Measurements from ENCODE around the gene MRPS27. TPM values are rescaled to one million over a fixed set of nuclear protein-coding genes. Genes with fewer than 3 reads are reported as not detected.

Gene MRPS27
- total and polyA plus RNA-seq, 2 of the 4 experiments (the other 2 are of a cell fraction) = 46.9 to 90.5 TPM

GRCh38 chr5:72179028-72179815 is 140.8 kb downstream of the MRPS27 start:
- H3K18ac ChIP-seq (ENCODE audit: low read depth, low read length) = peak overlapping the region; percentile 70
- H3K14ac ChIP-seq (replicated peaks; ENCODE audit: low read depth, low read length) = peak overlapping the region; percentile 86
- DNase-seq (peak; percentile 91), ATAC-seq (ENCODE audit: low read depth) (peak; percentile 95)
- peak overlapping the region; percentile 94 for H2BK120ac ChIP-seq (ENCODE audit: low read depth, low read length)
- H4K20me1 ChIP-seq (ENCODE audit: insufficient read depth, low read length) = 0 out of 2 replicates have a peak, but pooled peaks cover 4% of the 10 kb centered on the region
- peaks cover 24% of the 10 kb centered on the region for H3K9me1 ChIP-seq (ENCODE audit: insufficient read depth, low read length)
- no peak overlapping the region for H3K4me3 ChIP-seq (ENCODE audit: insufficient read depth, low read depth, low read length)
- H2AFZ ChIP-seq (replicated peaks; ENCODE audit: low read length, poor library complexity) = peak overlapping the region; percentile 60
- peak overlapping the region; percentile 80 for H2BK5ac ChIP-seq (ENCODE audit: low read depth, low read length, poor library complexity, severe bottlenecking)
- H2AK5ac ChIP-seq (ENCODE audit: low read depth, low read length) = peak overlapping the region; percentile 94
- in situ Hi-C loops (cut with MboI; ENCODE audit: low sequenced_read_pairs) (no loop called here), dilution Hi-C loops (cut with HindIII; ENCODE audit: low sequenced_read_pairs, unreplicated experiment) (no loop called here), intact Hi-C loops (cut with micrococcal nuclease) (no loop called here)
- H3K4me1 ChIP-seq (ENCODE audit: control insufficient read depth, insufficient read depth, low read length) = peaks cover 18% of the 10 kb centered on the region
- peaks cover 45 to 85% of the 10 kb centered on the region in 2 experiments for H3K79me1 ChIP-seq (ENCODE audit: low read depth in 1 of 2, low read length in 2 of 2)
- POLR2A ChIA-PET (ENCODE audit: unreplicated experiment) = no interaction called here
- no TSS peak for BruUV-seq (replicated peaks)
- H3K9ac ChIP-seq (ENCODE audit: low read depth, low read length) = peak overlapping the region; percentile 57
- peak overlapping the region; percentile 92 for H3K27ac ChIP-seq (ENCODE audit: insufficient read depth, low read length)
- H3K27me3 ChIP-seq (ENCODE audit: control insufficient read depth, insufficient read depth, low read length) = no peaks in the 10 kb centered on the region
- H2BK20ac ChIP-seq (ENCODE audit: low read depth, low read length) = peak overlapping the region; percentile 88
- H4K91ac ChIP-seq (ENCODE audit: insufficient read depth, low read depth, low read length) = peak overlapping the region; percentile 95
- WGBS, 2 experiments (ENCODE audit: extremely low coverage in 2 of 2, insufficient read length in 1 of 2) = 20% methylated on average over 12 of the region's 29 CpGs; no CpG with 5 or more reads in 1 of the 2 experiments
- peak overlapping the region; percentile 78 for H3K4me2 ChIP-seq (ENCODE audit: low read depth, low read length)
- H2BK15ac ChIP-seq (ENCODE audit: low read depth, low read length) = peak overlapping the region; percentile 79; the same call in 2 of the 3 replicates
- peak overlapping the region; percentile 85 for H3K23ac ChIP-seq (ENCODE audit: low read depth, low read length)
- H3K4ac ChIP-seq (ENCODE audit: low read depth, low read length) = peak overlapping the region; percentile 96
- peak overlapping the region; percentile 84 for H2AK9ac ChIP-seq (replicated peaks; ENCODE audit: low read depth, low read length, poor library complexity)
- peak overlapping the region; percentile 76 for H4K5ac ChIP-seq (ENCODE audit: low read depth, low read length)
- CTCF ChIA-PET = no interaction called here
- H3K9me3 ChIP-seq (ENCODE audit: control insufficient read depth, insufficient read depth, low read length) = no peaks in the 10 kb centered on the region
- H4K8ac ChIP-seq (ENCODE audit: low read depth in 2 of 2, low read length in 2 of 2) = peak overlapping the region; percentile 54 to 85
- peak overlapping the region; percentile 90 for H3K56ac ChIP-seq (ENCODE audit: extremely low read depth, insufficient read depth, low read length)
- H3K36me3 ChIP-seq (ENCODE audit: control insufficient read depth, insufficient read depth, low read length) = peaks cover 22% of the 10 kb centered on the region
- TF ChIP-seq USF2 (IDR thresholded peaks at IDR 0.05; ENCODE audit: low read depth, low read length) (no peak), BHLHE40 (IDR thresholded peaks at IDR 0.05; ENCODE audit: low read depth, low read length) (peak; percentile 4; the same call in 1 of the 2 replicates), SMC3 (IDR thresholded peaks at IDR 0.05; ENCODE audit: low read depth, low read length) (0 out of 2 replicates have a peak, but pooled peaks have one; percentile 24), POLR2A (IDR thresholded peaks at IDR 0.05; ENCODE audit: low read depth, low read length) (no peak), CEBPB (IDR thresholded peaks at IDR 0.05; ENCODE audit: low read depth, low read length) (0 out of 2 replicates have a peak, but pooled peaks have one; percentile 14), ELK1 (IDR thresholded peaks at IDR 0.05; ENCODE audit: borderline replicate concordance, low read depth, low read length) (no peak), CTCF (conservative IDR thresholded peaks at IDR 0.05; ENCODE audit: low read depth, low read length) (no peak), RCOR1 (IDR thresholded peaks at IDR 0.05; ENCODE audit: insufficient replicate concordance, low read length) (no peak), RFX5 (IDR thresholded peaks at IDR 0.05; ENCODE audit: low read depth, low read length) (no peak), MXI1 (IDR thresholded peaks at IDR 0.05; ENCODE audit: borderline replicate concordance, low read depth, low read length) (no peak), FOS (IDR thresholded peaks at IDR 0.05; ENCODE audit: low read depth, low read length) (no peak), CHD1 (IDR thresholded peaks at IDR 0.05; ENCODE audit: low read depth, low read length) (no peak), MAZ (IDR thresholded peaks at IDR 0.05; ENCODE audit: borderline replicate concordance, low read depth, low read length) (peak; percentile 54; the same call in 1 of the 2 replicates), MAFK (IDR thresholded peaks at IDR 0.05; ENCODE audit: low read depth, low read length) (no peak)
